ENCODE measurements around the gene RFX3. TPM values are rescaled to one million over a fixed set of nuclear protein-coding genes. Genes with fewer than 3 reads are reported as not detected.

RFX3 gene
- total RNA-seq, 1 donor from 2014 or later, result 12.8 TPM

- intact Hi-C loops (cut with micrococcal nuclease), result no loop called here
- Mint-ChIP-seq H3K9me3 (no peaks in the 10 kb centered on the region), H3K4me3 (no peak overlapping the region), H3K27me3 (peaks cover 7% of the 10 kb centered on the region), H3K4me1 (no peaks in the 10 kb centered on the region), H3K36me3 (ENCODE audit: low read depth) (no peaks in the 10 kb centered on the region), H3K27ac (no peak overlapping the region)
- DNase-seq, result no peak
Measured at GRCh38 chr9:3189113-3189861, 336.5 kb downstream of the RFX3 start.

- Mint-ChIP-seq H3K36me3 (ENCODE audit: low read depth) (no peaks in the 10 kb centered on the region), H3K27me3 (peaks cover 17% of the 10 kb centered on the region), H3K4me1 (no peaks in the 10 kb centered on the region)
Measured at GRCh38 chr9:3186751-3187150, 339.1 kb downstream of the RFX3 start.

GRCh38 chr9:3181049-3181953 lies 344.5 kb downstream of the RFX3 start:
- peak; percentile 76 for DNase-seq
- no peaks in the 10 kb centered on the region for H3K9me3 Mint-ChIP-seq
- no peaks in the 10 kb centered on the region for H3K36me3 Mint-ChIP-seq (ENCODE audit: low read depth)
- H3K4me3 Mint-ChIP-seq, result peak overlapping the region; percentile 69
- peaks cover 35% of the 10 kb centered on the region for H3K27me3 Mint-ChIP-seq
- no peaks in the 10 kb centered on the region for H3K4me1 Mint-ChIP-seq
- H3K27ac Mint-ChIP-seq, result no peak overlapping the region
- intact Hi-C loops (cut with micrococcal nuclease), result loop anchor here (2.0 kb wide), 1 partner anchor 324 kb away; no protein-coding TSS in a partner anchor

More at GRCh38 chr9:3186751-3187150, 339.1 kb downstream of the RFX3 start:
- H3K27ac Mint-ChIP-seq, result no peak overlapping the region
- H3K9me3 Mint-ChIP-seq, result no peaks in the 10 kb centered on the region
- intact Hi-C loops (cut with micrococcal nuclease), result no loop called here
- no peak for DNase-seq
- no peak overlapping the region for H3K4me3 Mint-ChIP-seq

GRCh38 chr9:3180696-3181048 lies 345.1 kb downstream of the RFX3 start:
- intact Hi-C loops (cut with micrococcal nuclease), result loop anchor here (2.0 kb wide), 1 partner anchor 324 kb away; no protein-coding TSS in a partner anchor
- Mint-ChIP-seq H3K36me3 (ENCODE audit: low read depth) (no peaks in the 10 kb centered on the region), H3K9me3 (no peaks in the 10 kb centered on the region), H3K4me1 (no peaks in the 10 kb centered on the region), H3K4me3 (peak overlapping the region; percentile 28), H3K27ac (no peak overlapping the region), H3K27me3 (peaks cover 36% of the 10 kb centered on the region)
- no peak for DNase-seq

DNA sequence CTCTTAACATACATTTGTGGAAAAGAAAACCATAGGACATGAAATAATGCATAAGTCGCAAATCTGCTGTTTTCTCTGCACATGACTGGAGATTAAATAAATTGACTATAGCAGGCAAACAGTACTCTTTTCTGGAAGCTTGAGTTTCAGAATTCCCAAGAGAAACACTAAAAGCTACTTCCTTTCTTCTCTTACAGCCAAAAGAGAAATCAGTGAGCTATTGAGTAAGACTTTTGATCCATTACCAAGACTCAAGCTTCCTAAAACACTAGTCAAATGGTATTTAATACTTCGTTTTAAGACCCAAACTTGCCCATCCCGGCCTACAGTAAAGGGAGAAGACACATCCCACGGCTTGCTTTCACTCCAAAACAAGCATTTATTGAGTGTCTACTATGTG lies 346.1 kb downstream of the RFX3 start:
- no peaks in the 10 kb centered on the region for H3K9me3 Mint-ChIP-seq
- H3K36me3 Mint-ChIP-seq (ENCODE audit: low read depth), result no peaks in the 10 kb centered on the region
- H3K27me3 Mint-ChIP-seq, result peaks cover 35% of the 10 kb centered on the region
- intact Hi-C loops (cut with micrococcal nuclease), result loop anchor here (2.0 kb wide), 1 partner anchor 323 kb away; no protein-coding TSS in a partner anchor
- no peak for DNase-seq
- H3K27ac Mint-ChIP-seq, result no peak overlapping the region
- H3K4me3 Mint-ChIP-seq, result no peak overlapping the region
- no peaks in the 10 kb centered on the region for H3K4me1 Mint-ChIP-seq

DNA sequence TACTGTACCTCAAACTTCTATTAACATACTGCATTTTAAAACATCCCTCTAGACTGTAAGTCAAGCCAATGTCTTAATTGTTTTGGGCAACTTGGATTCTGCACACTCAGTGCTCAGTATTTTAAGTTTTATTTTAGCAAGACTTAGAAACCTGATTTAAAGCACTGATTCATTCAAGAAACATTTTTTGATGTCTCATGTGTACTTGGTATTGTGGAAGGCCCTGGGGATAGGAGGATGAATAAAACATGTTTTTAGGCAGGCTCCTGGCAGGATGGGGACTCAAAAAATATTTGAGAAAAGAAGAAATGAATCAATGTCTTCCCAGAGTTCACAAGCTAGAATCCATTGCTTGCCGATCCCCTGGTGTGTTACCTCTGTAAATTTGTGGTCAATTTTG lies 347.9 kb downstream of the RFX3 start:
- H3K9me3 Mint-ChIP-seq, result no peaks in the 10 kb centered on the region
- peaks cover 36% of the 10 kb centered on the region for H3K27me3 Mint-ChIP-seq
- no peak for DNase-seq
- no peaks in the 10 kb centered on the region for H3K36me3 Mint-ChIP-seq (ENCODE audit: low read depth)
- no peak overlapping the region for H3K4me3 Mint-ChIP-seq
- H3K27ac Mint-ChIP-seq, result no peak overlapping the region
- no peaks in the 10 kb centered on the region for H3K4me1 Mint-ChIP-seq
- intact Hi-C loops (cut with micrococcal nuclease), result no loop called here

- intact Hi-C loops (cut with micrococcal nuclease), result no loop called here
- H3K27me3 Mint-ChIP-seq, result peaks cover 34% of the 10 kb centered on the region
Measured at GRCh38 chr9:3177146-3177761, 348.5 kb downstream of the RFX3 start.

DNA sequence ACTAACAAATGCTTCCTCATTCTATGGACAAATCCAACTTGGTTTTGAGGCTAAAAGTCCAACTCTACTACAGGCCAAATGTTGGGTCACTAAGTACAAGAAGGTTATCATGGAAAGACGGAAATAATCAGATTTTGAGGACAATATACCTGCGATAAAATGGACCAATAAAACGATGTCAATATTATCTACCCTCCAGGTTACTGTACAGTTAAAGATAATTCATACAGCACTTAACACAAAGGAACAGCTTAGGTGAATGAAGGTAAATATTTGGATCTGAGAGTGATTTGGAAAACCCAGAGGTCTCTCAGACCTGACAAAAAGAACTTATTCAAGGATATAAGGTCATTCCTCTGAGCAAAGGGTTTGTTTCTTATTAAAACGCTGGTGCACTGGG lies 352.4 kb downstream of the RFX3 start:
- Mint-ChIP-seq H3K36me3 (ENCODE audit: low read depth) (no peaks in the 10 kb centered on the region), H3K27me3 (peaks cover 23% of the 10 kb centered on the region), H3K9me3 (no peaks in the 10 kb centered on the region), H3K27ac (no peak overlapping the region), H3K4me3 (no peak overlapping the region), H3K4me1 (no peaks in the 10 kb centered on the region)
- DNase-seq, result no peak
- intact Hi-C loops (cut with micrococcal nuclease), result no loop called here

More at GRCh38 chr9:3177146-3177761, 348.5 kb downstream of the RFX3 start:
- Mint-ChIP-seq H3K4me3 (no peak overlapping the region), H3K27ac (no peak overlapping the region), H3K9me3 (no peaks in the 10 kb centered on the region), H3K36me3 (ENCODE audit: low read depth) (no peaks in the 10 kb centered on the region), H3K4me1 (no peaks in the 10 kb centered on the region)
- no peak for DNase-seq

DNA sequence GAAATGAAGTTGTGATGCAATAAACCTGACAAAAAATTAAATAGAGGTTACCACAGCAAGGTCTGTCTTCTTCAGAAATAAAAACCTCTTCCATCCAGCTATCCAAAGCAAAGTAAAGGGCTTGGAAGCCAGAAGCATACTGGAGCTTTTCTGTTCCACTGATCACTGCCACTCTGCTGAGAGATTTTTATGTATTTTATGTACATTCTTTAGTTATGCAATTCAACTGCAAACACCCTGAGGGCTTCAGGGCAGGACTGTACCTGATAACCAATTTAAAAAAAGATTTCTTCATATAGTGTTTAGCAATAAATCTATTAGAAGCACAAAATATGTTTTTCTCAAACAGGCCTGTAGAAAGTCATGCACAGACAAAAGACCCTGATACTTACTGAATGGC lies 355.0 kb downstream of the RFX3 start:
- Mint-ChIP-seq H3K4me3 (no peak overlapping the region), H3K27me3 (peaks cover 29% of the 10 kb centered on the region), H3K36me3 (ENCODE audit: low read depth) (no peaks in the 10 kb centered on the region), H3K4me1 (no peaks in the 10 kb centered on the region), H3K27ac (no peak overlapping the region), H3K9me3 (no peaks in the 10 kb centered on the region)
- intact Hi-C loops (cut with micrococcal nuclease), result no loop called here
- DNase-seq, result no peak

Measured in activated CD4-positive, alpha-beta T cell treated with anti-CD3 and anti-CD28 coated beads, Interleukin-2, amount 10 ng/mL, durations not matched to agents 24 days and 14 days (primary cell).